Stimulated activated CD4-positive, alpha-beta T cell treated with anti-CD3 and anti-CD28 coated beads, Interleukin-12 subunit alpha, Interleukin-12 subunit beta, amount 100 ng/mL, for 4 hours (primary cell): ENCODE measurements around the gene SLC26A1.

Source experiments
- DNase-seq: peaks from one replicate; pipeline ENCODE4 v3.0.0-alpha.2; 2020

SLC26A1 gene

GRCh38 chr4:993111-994029 is at the start of gene SLC26A1:
Gene SLC26A1 (minus strand): TSS chr4:993404. CDS start chr4:991703, 1,701 bp downstream.
- DNase-seq: no peak

- DNase-seq: no peak
Observed at GRCh38 chr4:1042352-1043055, 49.3 kb upstream of the SLC26A1 start.

- no peak for DNase-seq
Observed at GRCh38 chr4:1041936-1042330, 48.7 kb upstream of the SLC26A1 start.

GRCh38 chr4:1041147-1041935 is 48.1 kb upstream of the SLC26A1 start:
- DNase-seq: no peak

- DNase-seq: no peak
Observed at GRCh38 chr4:1040344-1041146, 47.3 kb upstream of the SLC26A1 start.

- DNase-seq: no peak
Observed at GRCh38 chr4:1039493-1040343, 46.5 kb upstream of the SLC26A1 start.

GRCh38 chr4:1038948-1039492 is 45.8 kb upstream of the SLC26A1 start:
- no peak for DNase-seq

GRCh38 chr4:1036976-1037810 is 44.0 kb upstream of the SLC26A1 start:
- no peak for DNase-seq

GRCh38 chr4:1036095-1036494 is 42.9 kb upstream of the SLC26A1 start:
- DNase-seq: no peak

- DNase-seq: no peak
Observed at GRCh38 chr4:1035510-1035909, 42.3 kb upstream of the SLC26A1 start.

- DNase-seq: no peak
Observed at GRCh38 chr4:1033840-1034551, 40.8 kb upstream of the SLC26A1 start.

GRCh38 chr4:1032861-1033260 is 39.7 kb upstream of the SLC26A1 start:
- DNase-seq: no peak

GRCh38 chr4:1031956-1032795 is 39.0 kb upstream of the SLC26A1 start:
- no peak for DNase-seq

- DNase-seq: no peak
Observed at GRCh38 chr4:1031346-1031745, 38.1 kb upstream of the SLC26A1 start.

GRCh38 chr4:1030559-1030958 is 37.4 kb upstream of the SLC26A1 start:
- DNase-seq: no peak

- no peak for DNase-seq
Observed at GRCh38 chr4:1030031-1030430, 36.8 kb upstream of the SLC26A1 start.

GRCh38 chr4:1029529-1029928 is 36.3 kb upstream of the SLC26A1 start:
- DNase-seq: no peak

- DNase-seq: no peak
Observed at GRCh38 chr4:1028574-1029220, 35.5 kb upstream of the SLC26A1 start.
